ENCODE data around the gene EDAR. TPM values are rescaled to one million over a fixed set of nuclear protein-coding genes. Genes with fewer than 3 reads are reported as not detected.

The EDAR gene
- total and polyA plus RNA-seq, 2 of the 8 experiments (the other 6 are each of a cell fraction or from before 2014, with no cell fraction given): not detected

- Histone ChIP-seq H2BK15ac (ENCODE audit: low read length) (no peak overlapping the region), H3K79me1 (ENCODE audit: low read depth, low read length) (no peaks in the 10 kb centered on the region; the same call in 1 of the 2 replicates), H3K4me3 (ENCODE audit: extremely low read depth in 1 of 4, insufficient read depth in 2 of 4, low read depth in 3 of 4, low read length in 4 of 4) (no peak overlapping the region), H4K91ac (replicated peaks; ENCODE audit: insufficient read length, low read length) (no peak overlapping the region), H2AK5ac (ENCODE audit: low read depth, low read length) (no peak overlapping the region), H4K20me1 (replicated peaks in 1 of 2; ENCODE audit: control insufficient read depth in 1 of 2, insufficient read depth in 2 of 2, low read length in 2 of 2) (no peaks in the 10 kb centered on the region), H3K9ac (replicated peaks in 1 of 4; ENCODE audit: extremely low read depth in 1 of 4, low read depth in 3 of 4, low read length in 3 of 4) (no peak overlapping the region), H3K23me2 (ENCODE audit: low read depth, low read length) (no peaks in the 10 kb centered on the region), H3K18ac (ENCODE audit: extremely low read depth, low read length) (no peak overlapping the region), H2BK20ac (ENCODE audit: low read length) (no peak overlapping the region), H3K56ac (replicated peaks; ENCODE audit: insufficient read length, low read depth, low read length) (no peak overlapping the region), H3K9me3 (ENCODE audit: insufficient read depth in 2 of 2, low read depth in 1 of 2, low read length in 1 of 2) (no peaks in the 10 kb centered on the region), H3K23ac (ENCODE audit: insufficient read length) (no peak overlapping the region), H3K79me2 (ENCODE audit: control insufficient read depth in 1 of 2, insufficient read depth in 2 of 2, low read length in 2 of 2) (no peaks in the 10 kb centered on the region), H3K4ac (replicated peaks; ENCODE audit: insufficient read length, low read depth, low read length) (peak overlapping the region; percentile 65), H3K4me1 (replicated peaks in 1 of 4; ENCODE audit: control insufficient read depth in 3 of 4, insufficient read depth in 4 of 4, low read length in 3 of 4) (peaks cover 2 to 15% (median 8%) of the 10 kb centered on the region in 4 experiments), H4K5ac (ENCODE audit: insufficient read length, low read depth, low read length) (no peak overlapping the region), H2AFZ (ENCODE audit: low read length) (no peak overlapping the region), H3K36me3 (ENCODE audit: control insufficient read depth in 2 of 4, insufficient read depth in 4 of 4, low read length in 3 of 4) (no peaks in the 10 kb centered on the region), H3K27me3 (replicated peaks in 1 of 4; ENCODE audit: control insufficient read depth in 3 of 4, extremely low read depth in 1 of 4, insufficient read depth in 3 of 4, low read length in 3 of 4) (peaks cover 0 to 3% (median 2%) of the 10 kb centered on the region in 4 experiments; a peak in 6 of 7 replicates), H3K14ac (ENCODE audit: insufficient read length) (no peak overlapping the region), H4K8ac (ENCODE audit: extremely low read depth, insufficient read depth, low read length) (no peak overlapping the region), H2BK120ac (replicated peaks; ENCODE audit: low read depth, low read length) (no peak overlapping the region), H2BK12ac (ENCODE audit: low read depth, low read length) (no peak overlapping the region), H2BK5ac (ENCODE audit: low read depth, low read length) (no peak overlapping the region), H3K4me2 (ENCODE audit: insufficient read depth in 1 of 2, low read depth in 2 of 2, low read length in 2 of 2) (no peak overlapping the region), H3K27ac (ENCODE audit: low read depth, low read length) (no peak overlapping the region)
- 86% methylated on average over 3 of the region's 3 CpGs; no CpG with 5 or more reads in 1 of the 2 experiments for WGBS, 2 experiments (ENCODE audit: extremely low coverage in 1 of 2, insufficient coverage in 1 of 2, insufficient read length in 1 of 2, insufficient replicate concordance in 2 of 2, low coverage in 1 of 2, low lambda C conversion rate in 2 of 2, missing lambda C conversion rate in 1 of 2)
- no peak for TF ChIP-seq GTF2F1 (IDR thresholded peaks at IDR 0.05; ENCODE audit: borderline replicate concordance, low read depth, low read length)
- TF ChIP-seq SIN3A (conservative IDR thresholded peaks at IDR 0.05 in 1 of 2, IDR thresholded peaks at IDR 0.05 in 1 of 2; ENCODE audit: low read depth in 1 of 2, low read length in 2 of 2): no peak
- TF ChIP-seq KDM4A (IDR thresholded peaks at IDR 0.05; ENCODE audit: low read depth, low read length, severe bottlenecking): no peak
- no peak for TF ChIP-seq RXRA (IDR thresholded peaks at IDR 0.05; ENCODE audit: insufficient read depth, low read depth, low read length)
- TF ChIP-seq MAX (IDR thresholded peaks at IDR 0.05): no peak
- no peak for TF ChIP-seq BRCA1 (IDR thresholded peaks at IDR 0.05; ENCODE audit: low read depth, low read length)
- TF ChIP-seq EZH2 (IDR thresholded peaks at IDR 0.05; ENCODE audit: low read depth, low read length, severe bottlenecking): no peak
- no peak for TF ChIP-seq FOSL1 (IDR thresholded peaks at IDR 0.05; ENCODE audit: insufficient read depth, low read depth, low read length)
- TF ChIP-seq ZNF274 (IDR thresholded peaks at IDR 0.05; ENCODE audit: borderline replicate concordance, extremely low read depth, low read length): no peak
- FAIRE-seq (no peak), DNase-seq (ENCODE audit: low read depth in 1 of 2, low spot score in 2 of 2) (no peak)
- POLR2A ChIA-PET (ENCODE audit: partially characterized antibody): no interaction called here
- CTCF ChIA-PET (ENCODE audit: partially characterized antibody): no interaction called here
These were observed 35.5 kb upstream of the EDAR start for GRCh38 chr2:109024477-109024876.

Data from H1 (cell line).